Suprapubic skin (tissue), 4 donors: ENCODE measurements around the gene ZFHX3.

ENCODE experiments used
- CTCF ChIP-seq, 2 donors: fragments of 200-600 bp in 1 of 2; fragments of 450-650 bp in 1 of 2; sonication (generic) in 1 of 2; IDR thresholded peaks; one replicate each; pipeline ENCODE4 v1.5.1; 2016 to 2019; ENCODE audit warnings: antibody characterized with exemption in 2 of 2, mild to moderate bottlenecking in 1 of 2, moderate library complexity in 1 of 2
- POLR2A ChIP-seq, 2 donors: fragments of 450-650 bp; IDR thresholded peaks; one replicate each; pipeline ENCODE4 v1.6.1; 2017; ENCODE audit warnings: antibody characterized with exemption in 2 of 2, mild to moderate bottlenecking in 2 of 2, moderate library complexity in 2 of 2
- POLR2AphosphoS5 ChIP-seq, 3 donors: sonication (generic); formaldehyde crosslinking; IDR thresholded peaks; one replicate each; pipeline ENCODE4 v1.6.1; 2017; ENCODE audit warnings: antibody characterized with exemption in 3 of 3

DNA sequence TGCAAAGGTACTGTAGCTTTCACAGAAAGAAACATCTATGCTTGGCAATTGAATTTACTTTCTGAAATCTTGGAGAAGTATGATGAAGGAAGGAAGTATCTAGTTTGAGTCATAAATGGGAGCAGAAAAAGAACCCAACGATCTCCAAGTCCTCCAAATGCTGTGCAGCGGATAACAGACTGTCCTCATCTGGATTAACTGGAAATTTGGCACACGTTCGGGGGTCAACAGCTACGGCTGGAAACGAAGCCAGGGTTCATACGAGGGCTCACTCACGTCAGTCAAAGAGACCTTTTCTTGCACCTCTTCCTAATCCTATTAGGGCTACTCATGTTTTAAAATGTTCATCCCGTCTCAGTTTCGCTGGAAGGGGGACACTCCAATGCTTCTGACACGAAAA lies 152.0 kb downstream of the ZFHX3 start:
- no peak for TF ChIP-seq CTCF (IDR thresholded peaks at IDR 0.05)
- no peak for TF ChIP-seq POLR2A (IDR thresholded peaks at IDR 0.05)
- no peak for TF ChIP-seq POLR2AphosphoS5 (IDR thresholded peaks at IDR 0.05)
